Liver (tissue), 3 donors: ENCODE results near the gene TEX51.

Experiments used
- CTCF ChIP-seq: fragments of 150-350 bp; IDR thresholded peaks from 2 replicates; pipeline ENCODE4 v1.5.1; 2017; ENCODE audit warnings: improper control_type of control experiment, low read depth, low read length; ENCODE audit not compliant: missing input control
- GABPA ChIP-seq, 2 donors: IDR thresholded peaks in 1 of 2; conservative IDR thresholded peaks in 1 of 2; 2 replicates each; pipeline ENCODE4 v1.6.1; 2016; ENCODE audit warnings: antibody characterized with exemption in 2 of 2, mild to moderate bottlenecking in 1 of 2, moderate library complexity in 1 of 2
- HNF4G ChIP-seq: IDR thresholded peaks from 2 replicates; pipeline ENCODE4 v1.6.1; 2016; ENCODE audit warnings: antibody characterized with exemption
- MAX ChIP-seq: IDR thresholded peaks from 2 replicates; pipeline ENCODE4 v1.6.1; 2016; ENCODE audit warnings: antibody characterized with exemption
- NR2F2 ChIP-seq: IDR thresholded peaks from 2 replicates; pipeline ENCODE4 v1.6.1; 2016; ENCODE audit warnings: antibody characterized with exemption
- TAF1 ChIP-seq: conservative IDR thresholded peaks from 2 replicates; pipeline ENCODE4 v1.6.1; 2016; ENCODE audit warnings: antibody characterized with exemption, mild to moderate bottlenecking
- ZBTB33 ChIP-seq: IDR thresholded peaks from 2 replicates; pipeline ENCODE4 v1.6.1; 2016; ENCODE audit warnings: antibody characterized with exemption
- donor health status: healthy.
- donor health status: healthy.

- TF ChIP-seq NR2F2 (no peak), CTCF (no peak), HNF4G (no peak), MAX (no peak), TAF1 (no peak), ZBTB33 (no peak), GABPA (IDR thresholded peaks at IDR 0.05 in 1 of 2, conservative IDR thresholded peaks at IDR 0.05 in 1 of 2) (no peak)
Observed at GRCh38 chr2:126896471-126896870, 2.2 kb upstream of the TEX51 start.
